GM15510 (cell line): ENCODE measurements around the gene EIF5B.

Source experiments
- POLR2A ChIP-seq: IDR thresholded peaks from 3 replicates; pipeline ENCODE4 v1.6.1; 2011; ENCODE audit warnings: borderline replicate concordance; ENCODE audit not compliant: insufficient read length; ENCODE audit errors: extremely low read depth

EIF5B gene

GRCh38 chr2:99421469-99421868 lies 84.3 kb downstream of the EIF5B start:
- no peak for TF ChIP-seq POLR2A

- TF ChIP-seq POLR2A: no peak
These were observed 85.4 kb downstream of the EIF5B start for GRCh38 chr2:99422599-99422998.

GRCh38 chr2:99424371-99424770 lies 87.2 kb downstream of the EIF5B start:
- no peak for TF ChIP-seq POLR2A

- no peak for TF ChIP-seq POLR2A
These were observed 87.8 kb downstream of the EIF5B start for GRCh38 chr2:99425022-99425421.

- no peak for TF ChIP-seq POLR2A
These were observed 93.6 kb downstream of the EIF5B start for GRCh38 chr2:99430614-99431291.

GRCh38 chr2:99431587-99432275 lies 94.5 kb downstream of the EIF5B start:
- no peak for TF ChIP-seq POLR2A

GRCh38 chr2:99433340-99433739 lies 96.2 kb downstream of the EIF5B start:
- TF ChIP-seq POLR2A: no peak

GRCh38 chr2:99436874-99437273 lies 99.7 kb downstream of the EIF5B start:
- no peak for TF ChIP-seq POLR2A

GRCh38 chr2:99439971-99440505 lies 102.8 kb downstream of the EIF5B start:
- TF ChIP-seq POLR2A: no peak

GRCh38 chr2:99442837-99443236 lies 105.6 kb downstream of the EIF5B start:
- TF ChIP-seq POLR2A: no peak

- TF ChIP-seq POLR2A: no peak
These were observed 107.0 kb downstream of the EIF5B start for GRCh38 chr2:99444222-99444621.

GRCh38 chr2:99445065-99445464 lies 107.9 kb downstream of the EIF5B start:
- no peak for TF ChIP-seq POLR2A

GRCh38 chr2:99448556-99448955 lies 111.4 kb downstream of the EIF5B start:
- no peak for TF ChIP-seq POLR2A

GRCh38 chr2:99450199-99450598 lies 113.0 kb downstream of the EIF5B start:
- TF ChIP-seq POLR2A: no peak
